GM18508 (cell line): ENCODE measurements around the gene PFAS.

ENCODE experiments used
- ATAC-seq: cut with Tn5 transposase; IDR thresholded peaks from one replicate; pipeline ENCODE4 v1.9.1; 2021; ENCODE audit warnings: moderate number of reproducible peaks; ENCODE audit not compliant: insufficient read depth, unreplicated experiment

PFAS gene

DNA sequence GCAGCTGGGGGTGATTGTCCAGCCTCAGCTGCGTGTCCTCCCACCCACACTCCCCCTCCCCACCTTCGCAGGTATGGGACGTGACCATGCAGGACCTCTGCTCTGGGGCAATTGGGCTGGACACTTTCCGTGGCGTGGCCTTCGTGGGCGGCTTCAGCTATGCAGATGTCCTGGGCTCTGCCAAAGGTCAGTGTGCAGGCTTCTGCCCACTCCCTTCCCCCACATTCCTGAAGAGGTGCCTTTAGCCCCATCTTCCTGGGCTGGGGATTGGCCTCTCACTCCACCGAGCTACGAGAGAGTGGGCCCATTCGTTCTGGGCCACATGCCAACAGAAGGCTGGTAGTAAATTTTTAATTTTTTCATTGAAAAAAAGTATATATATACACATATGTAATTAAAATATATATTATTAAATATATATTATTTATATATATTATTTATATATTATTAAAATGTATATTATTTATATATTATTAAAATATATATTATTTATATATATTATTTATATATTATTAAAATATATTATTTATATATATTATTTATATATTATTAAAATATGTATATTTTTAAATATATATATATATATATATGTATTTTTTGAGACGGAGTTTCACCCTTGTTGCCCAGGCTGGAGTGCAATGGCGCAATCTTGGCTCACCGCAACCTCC is 18.5 kb downstream of the PFAS start:
- no peak for ATAC-seq

DNA sequence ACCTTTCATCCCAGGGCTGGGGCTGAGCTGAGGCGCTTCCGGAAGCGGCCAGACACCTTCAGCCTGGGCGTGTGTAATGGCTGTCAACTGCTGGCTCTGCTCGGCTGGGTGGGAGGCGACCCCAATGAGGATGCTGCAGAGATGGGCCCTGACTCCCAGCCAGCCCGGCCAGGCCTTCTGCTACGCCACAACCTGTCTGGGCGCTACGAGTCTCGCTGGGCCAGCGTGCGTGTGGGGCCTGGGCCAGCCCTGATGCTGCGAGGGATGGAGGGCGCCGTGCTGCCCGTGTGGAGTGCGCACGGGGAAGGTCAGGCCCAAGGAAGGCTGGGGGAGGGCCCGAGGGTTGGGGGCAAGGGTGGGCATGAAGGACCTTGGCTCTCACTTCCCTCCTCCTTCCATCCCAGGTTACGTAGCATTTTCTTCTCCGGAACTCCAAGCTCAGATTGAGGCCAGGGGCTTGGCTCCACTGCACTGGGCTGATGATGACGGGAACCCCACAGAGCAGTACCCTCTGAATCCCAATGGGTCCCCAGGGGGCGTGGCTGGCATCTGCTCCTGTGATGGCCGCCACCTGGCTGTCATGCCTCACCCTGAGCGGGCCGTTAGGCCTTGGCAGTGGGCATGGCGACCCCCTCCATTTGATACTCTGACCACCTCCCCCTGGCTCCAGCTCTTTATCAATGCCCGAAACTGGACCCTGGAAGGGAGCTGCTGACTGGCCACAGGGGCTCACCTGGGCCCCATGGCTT is 19.6 kb downstream of the PFAS start:
- ATAC-seq: no peak

DNA sequence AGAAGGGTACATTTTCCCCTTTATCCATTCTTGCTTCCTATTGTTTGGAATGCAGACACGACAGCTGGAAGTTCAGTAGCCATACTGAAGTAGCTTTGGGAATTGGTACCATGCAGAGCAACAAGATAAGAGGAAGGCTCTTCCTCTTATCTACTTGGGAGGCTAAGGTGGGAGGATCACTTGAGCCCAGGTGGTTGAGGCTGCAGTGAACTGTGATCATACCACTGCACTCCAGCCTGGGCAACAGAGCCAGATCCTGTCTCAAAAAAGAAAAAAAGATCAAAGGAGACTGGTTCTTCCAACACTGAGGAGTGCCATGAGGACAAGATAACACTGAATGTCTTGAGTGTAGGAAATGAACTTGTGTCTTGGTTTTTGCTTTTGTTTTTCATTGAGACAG is 23.3 kb downstream of the PFAS start:
- ATAC-seq: no peak

DNA sequence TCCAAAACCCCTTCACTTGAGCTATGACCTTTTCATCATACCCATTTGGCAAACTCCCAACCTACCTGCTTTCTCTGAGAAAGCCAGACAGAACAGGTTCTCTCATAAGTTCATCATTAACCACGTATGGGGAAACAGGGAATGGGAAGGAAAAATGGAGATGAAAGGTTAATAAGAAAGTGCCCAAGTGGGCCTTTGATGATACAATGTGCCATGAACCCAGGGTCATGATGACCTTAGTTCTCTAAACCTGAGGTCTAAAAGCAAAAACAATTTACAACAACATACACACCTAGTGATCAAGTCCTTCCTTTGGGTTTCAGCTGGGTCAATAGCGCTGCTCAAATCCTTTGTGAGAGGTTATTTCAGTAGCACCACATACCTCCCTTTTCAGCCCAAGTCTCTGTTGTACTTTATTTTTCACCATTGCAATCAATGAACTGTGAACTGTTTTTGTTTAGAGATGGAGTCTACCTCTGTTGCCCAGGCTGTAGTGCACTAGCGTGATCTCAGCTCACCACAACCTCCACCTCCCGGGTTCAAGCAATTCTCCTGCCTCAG is 24.9 kb downstream of the PFAS start:
- ATAC-seq: no peak

DNA sequence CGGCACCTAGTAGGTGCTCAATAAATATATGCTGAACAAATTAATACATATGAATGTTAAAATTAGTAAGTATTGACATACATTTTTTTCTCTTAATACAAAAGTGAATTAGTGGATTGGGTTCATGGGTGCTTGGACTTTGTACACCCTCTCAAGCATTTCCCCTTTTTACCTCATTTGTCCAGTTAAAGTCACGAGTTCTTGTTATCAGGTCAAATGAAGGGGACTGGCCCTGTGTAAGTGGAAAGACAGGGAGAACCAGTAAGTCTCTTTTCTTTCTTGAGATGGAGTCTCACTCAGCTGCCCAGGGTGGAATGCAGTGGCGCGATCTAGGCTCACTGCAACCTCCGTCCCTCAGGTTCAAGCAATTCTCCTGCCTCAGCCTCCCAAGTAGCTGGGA is 25.7 kb downstream of the PFAS start:
- ATAC-seq: no peak

DNA sequence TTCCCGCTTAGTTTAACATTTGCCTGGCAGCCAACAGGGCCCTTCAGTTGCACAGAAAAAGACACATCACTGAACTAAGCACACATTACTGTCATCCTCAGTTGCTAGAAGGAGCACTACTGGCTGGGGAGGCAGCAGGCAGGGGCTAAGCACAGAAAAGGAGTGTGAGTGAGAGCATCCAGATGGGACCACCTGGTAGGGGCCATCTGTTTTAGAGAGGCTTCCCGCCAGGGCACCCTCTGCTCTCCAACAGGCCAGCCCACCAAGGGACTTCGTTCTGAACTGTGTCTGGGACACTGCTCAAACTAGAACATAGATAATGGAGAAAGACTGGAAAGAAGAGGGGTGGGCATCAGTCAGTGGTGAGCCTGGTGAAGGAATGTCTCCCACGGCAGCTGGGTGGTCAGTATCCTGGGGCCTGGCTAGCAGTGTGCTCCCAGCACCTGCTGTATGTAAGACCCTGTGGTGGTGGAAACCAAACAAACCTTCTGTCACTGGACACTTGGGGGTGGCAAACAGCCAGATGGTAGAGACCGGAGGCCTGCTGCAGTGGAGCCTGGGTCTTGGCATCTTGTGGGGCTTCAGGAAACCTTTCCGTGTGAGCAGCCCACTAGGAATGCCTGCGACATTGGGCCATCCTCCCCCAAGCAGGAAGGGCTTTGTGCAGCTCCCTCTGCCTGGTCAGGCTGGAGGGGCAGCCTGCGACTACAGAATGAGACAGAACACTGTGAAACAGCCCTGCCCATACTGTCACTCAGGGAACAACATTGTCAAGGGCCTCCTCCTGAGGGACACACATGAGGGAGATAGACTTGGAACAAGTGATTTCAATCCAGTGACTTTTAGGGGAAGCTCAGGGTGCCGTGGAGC is 26.6 kb downstream of the PFAS start:
- ATAC-seq: no peak

DNA sequence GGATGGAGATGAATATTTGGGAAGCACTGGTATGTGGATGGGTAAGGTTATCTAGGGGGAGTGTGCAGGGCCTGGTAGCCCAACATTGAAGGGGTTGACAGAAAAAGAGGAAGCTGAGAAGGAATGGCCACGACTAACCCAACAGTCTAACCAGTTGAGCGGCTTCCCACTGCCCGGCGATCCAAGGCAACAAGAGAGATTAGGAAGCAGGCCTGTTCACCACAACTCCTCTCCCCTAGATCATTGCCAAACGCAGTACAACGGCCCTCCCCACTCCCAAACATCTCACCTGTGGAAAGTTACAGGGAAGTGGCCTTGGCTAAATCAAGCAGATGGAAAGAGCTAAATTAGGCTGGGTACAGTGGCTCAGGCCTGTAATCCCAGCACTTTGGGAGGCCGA is 28.2 kb downstream of the PFAS start:
- ATAC-seq: no peak

DNA sequence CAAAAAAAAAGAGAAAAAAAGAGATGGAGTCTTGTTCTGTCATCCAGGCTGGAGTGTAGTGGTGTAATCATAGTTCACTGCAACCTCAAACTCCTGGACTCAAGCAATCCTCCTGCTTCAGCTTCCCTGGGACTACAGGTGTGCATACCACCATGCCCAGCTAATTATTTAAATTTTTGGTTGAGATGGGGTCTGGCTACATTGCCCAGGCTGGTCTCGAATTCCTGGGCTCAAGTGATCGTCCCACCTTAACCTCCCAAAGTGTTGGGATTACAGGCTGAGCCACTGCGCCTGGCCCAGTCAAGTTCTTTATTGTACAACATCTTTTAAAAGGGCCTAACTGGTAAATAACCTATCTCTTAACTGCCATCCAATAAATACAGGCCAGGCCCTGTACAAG is 33.3 kb downstream of the PFAS start:
- ATAC-seq: no peak

DNA sequence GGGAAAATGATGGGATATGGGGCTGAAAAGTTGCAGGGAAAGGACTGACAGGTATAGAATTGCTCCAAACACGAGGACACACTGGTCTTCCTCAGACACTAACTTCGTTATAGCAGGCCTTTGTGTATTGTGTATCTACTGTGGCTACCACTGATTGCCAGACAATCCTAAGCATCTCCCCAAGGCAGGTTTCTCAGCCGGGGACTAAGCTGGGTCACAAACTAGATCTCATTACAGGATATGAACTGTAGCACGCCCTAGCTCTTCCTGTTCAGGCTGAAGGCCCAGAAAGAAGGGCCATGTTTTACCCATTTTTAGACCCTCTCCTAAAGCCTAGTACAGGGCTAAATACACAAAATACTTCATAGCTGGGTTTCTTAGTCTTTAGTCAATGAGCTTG is 34.3 kb downstream of the PFAS start:
- no peak for ATAC-seq

DNA sequence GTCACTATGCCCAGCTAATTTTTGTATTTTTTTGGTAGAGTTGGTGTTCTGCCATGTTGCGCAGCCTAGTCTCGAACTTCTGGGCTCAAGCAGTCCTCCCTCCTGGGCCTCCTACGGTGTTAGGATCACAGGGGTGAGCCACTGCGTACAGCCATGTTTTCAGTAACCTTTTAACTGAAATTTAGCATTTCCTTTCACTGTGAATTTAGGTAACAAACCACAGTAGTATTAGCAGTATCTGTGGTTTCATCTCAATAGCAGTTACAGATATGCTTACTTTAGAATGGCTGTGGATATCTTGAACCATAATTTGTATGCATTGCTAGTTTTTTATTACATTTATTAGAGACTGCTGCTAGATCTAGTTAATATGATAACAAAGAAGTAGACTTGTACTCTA is 35.0 kb downstream of the PFAS start:
- no peak for ATAC-seq

DNA sequence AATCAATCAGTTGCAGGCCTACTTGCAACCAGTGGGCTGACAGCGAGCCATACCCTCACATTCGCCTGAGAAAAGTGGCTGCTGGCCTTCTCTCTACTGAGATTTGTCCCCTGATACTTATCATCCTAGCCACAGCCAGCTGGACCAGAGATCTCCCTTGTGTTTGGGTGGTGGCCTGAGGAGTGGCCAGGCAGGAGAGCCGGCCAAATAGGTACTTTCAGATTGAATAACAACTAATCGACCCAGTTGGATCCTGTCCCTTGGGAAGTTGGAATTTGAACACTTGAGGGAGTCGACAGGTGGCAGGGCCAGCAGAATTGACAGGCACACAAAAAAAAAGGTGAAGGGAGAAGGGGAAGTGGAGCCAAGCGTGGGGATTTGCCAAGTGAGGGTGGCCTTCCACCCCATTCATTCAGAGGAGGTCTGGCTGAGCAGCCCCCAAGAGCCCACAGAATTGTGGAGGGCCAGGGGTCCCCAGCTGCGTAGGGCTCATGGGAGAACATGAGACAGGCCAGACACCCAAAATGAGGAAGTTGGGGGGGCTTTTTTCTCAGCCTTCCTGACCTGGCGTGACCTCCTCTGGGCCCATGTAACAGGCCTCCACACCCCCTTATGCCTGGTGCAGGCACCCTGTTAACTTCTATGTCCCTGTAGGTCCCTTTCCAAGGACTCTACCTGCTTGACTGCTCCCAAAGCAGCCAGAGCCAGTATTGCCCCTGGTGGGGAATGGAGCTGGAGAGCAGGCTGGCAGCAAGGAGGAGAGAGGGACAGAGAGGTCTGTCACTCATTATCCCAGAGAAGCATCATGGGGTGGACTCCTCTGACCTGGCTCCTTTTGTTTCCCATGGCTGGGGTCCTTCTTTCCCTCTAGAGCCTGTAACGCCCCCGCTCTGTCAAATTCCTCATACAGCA is 36.4 kb downstream of the PFAS start:
- ATAC-seq: no peak

DNA sequence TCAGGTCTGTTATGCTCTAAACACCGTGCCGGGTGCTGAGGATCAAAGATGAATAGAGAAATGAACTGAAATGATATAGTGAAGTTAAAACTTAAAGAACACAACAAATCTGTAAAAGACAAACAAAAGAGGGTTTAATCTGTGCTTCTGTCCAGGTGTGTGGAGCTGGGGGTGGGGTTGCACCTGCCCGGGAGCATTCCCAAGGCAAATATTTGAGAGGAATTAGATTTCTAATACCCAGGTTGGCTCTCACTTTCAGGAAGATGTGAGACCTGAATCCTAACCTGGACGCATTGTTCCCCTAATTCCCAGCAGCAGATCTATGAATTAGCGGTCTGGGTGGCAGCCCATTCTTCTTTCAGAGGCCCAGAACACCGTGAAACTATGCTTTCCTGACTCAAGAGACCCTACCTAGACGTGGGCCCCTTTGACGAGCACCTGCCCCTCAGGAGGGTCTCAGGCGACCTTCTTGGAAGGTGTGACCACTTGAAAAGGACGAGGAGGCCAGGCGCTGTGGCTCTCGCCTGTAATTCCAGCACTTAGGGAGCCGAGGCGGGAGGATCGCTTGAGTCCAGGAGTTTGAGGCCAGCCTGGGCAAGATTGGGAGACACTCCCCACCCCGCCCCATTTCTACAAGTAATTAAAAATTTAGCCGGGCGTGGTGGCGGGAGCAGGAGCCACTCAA is 38.7 kb downstream of the PFAS start:
- no peak for ATAC-seq

DNA sequence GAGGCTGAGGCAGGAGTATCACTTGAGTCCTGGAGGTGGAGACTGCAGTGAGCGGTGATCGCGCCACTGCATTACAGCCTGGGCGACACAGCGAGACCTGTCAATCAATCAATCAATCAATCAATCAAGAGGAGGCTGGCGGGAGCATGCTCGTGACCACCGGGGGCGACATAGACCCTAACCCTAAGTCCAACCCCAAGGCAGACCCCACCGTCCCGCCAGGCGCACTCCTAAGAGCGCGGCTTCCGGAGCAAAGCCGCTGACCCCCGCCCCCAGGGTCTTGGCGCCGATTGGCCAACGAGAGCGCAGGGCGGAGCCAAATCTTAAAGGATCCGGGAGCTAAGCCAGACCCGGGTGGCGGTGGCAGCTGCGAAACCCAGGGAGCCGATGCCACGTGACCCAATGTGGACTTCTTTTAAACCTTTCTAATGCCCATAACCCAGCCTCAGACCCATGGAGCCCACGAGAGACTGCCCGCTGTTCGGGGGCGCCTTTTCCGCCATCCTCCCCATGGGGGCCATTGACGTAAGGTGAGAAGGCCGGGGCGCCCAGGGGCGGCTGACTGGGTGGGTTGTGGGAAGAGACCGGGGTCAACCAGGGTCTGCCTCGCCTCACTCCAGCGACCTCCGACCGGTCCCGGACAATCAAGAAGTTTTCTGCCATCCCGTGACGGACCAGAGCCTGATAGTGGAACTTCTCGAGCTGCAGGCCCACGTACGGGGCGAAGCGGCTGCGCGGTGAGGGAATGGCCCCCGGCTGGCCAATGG is 39.4 kb downstream of the PFAS start, which contains the start of gene RANGRF:
Gene RANGRF, plus strand, starts transcription at position 335 of the 767 bp plus-strand sequence. Its CDS starts 119 bp downstream, at position 454.
- ATAC-seq: no peak

DNA sequence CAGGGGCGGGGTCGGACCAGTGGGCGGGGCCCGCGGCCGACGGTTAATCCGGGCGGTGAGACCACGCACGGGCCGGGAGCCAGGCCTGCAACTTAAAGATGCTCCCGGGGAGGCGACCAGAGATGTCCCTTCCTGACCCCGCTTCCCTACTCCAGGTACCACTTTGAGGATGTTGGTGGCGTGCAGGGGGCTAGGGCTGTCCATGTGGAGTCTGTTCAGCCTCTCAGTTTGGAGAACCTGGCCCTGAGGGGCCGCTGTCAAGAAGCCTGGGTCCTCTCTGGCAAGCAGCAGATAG is 40.0 kb downstream of the PFAS start:
- ATAC-seq: no peak

DNA sequence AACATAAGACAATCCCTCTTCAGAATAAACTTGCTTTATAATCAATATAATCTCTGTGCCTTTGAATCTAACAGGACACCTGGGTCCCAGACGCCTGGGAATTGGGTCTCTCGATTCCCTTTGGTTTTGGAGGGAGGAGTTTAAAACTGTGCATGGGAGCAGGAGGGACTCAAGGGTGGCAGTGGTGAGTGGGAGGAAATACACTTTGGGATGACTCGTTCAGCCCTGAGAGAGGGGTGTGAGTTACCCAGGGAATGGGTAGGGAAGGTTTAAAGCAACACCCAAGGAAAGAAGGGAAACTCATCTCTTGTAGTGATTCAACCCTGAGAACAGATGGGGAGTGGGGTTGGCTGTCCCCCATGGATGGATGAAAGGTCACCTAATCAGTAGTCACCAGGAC is 41.0 kb downstream of the PFAS start:
- no peak for ATAC-seq

DNA sequence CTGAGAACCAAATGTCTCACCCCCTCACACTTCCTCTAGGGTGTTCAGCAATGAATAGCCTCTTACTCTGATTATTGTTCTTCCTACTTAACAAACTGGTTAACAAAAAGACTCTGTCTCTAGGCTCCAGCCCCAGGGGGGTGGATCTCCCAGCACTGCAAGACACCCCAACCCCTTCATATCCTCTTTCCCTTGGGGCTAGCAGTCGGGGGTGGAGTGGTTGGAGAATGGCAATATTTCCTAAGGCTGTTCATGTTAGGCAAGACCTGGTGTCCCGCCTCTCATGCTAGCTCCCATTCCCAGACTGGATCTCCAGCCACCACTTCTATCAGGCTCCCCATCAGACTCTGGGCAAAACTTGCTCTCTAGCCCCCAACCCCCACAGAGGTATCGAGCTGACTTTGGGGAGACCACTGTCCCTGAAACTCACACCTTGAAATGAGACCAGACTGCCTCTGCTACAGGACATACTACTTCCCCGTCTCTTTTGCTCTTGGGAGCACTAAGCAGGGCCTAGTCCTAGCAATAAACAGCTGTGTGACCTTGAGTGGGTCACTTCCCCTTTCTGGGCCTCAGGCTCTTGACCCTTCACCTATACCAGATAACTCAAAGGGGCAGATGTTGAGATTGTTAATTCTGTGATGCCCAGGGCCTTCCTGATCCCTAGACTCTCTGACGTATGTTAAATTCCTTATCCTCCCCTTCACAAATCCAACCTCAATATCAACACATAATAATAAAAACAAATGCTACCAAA is 43.7 kb downstream of the PFAS start:
- ATAC-seq: no peak

DNA sequence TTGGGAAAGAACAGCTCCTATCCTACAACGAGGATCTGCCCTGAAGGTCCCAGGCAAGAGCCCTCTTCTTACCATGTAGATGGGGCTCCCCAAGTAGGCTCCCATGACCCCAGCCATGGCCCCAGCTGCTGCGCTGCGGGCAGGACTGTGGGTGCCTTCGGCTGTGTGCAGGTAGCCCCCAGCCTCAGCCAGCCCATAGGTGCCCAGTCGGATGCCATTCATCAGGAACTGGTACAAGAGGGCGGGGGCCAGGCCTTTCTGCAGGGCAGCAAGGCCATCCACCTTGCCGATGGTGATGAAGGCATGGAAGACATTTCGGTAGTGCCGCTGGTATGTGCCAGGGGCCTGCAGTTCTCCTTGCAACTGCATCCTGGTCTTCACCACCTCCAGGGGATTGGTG is 45.3 kb downstream of the PFAS start:
- no peak for ATAC-seq

DNA sequence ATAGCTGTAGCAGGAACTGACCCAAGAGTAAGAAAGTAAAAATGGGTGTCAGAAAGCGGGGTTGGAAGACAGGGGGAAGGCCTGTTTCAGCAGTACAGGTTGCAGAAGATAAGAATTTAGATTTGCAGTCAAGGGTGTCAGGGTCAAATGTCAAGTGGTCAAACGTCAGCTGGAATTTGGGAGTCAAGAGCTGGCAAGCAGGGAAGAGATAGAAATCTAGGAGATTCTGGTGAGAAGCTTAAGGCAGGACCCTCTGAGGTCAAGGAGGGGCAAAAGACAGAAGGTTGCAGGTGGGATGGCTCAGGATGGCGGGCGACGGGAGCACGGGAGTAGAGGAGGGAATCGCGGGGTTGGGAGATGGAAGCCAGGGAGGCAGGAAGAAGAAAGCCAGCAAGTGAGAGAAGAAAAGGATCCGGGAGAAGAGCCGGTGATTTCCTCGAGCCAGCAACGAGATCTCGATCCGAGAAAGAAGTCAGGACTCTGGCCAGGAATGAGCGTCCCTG is 45.8 kb downstream of the PFAS start:
- ATAC-seq: no peak
